Hematopoietic multipotent progenitor cell (in vitro differentiated cells): Measurements from ENCODE around the gene CD86. TPM values are rescaled to one million over a fixed set of nuclear protein-coding genes. Genes with fewer than 3 reads are reported as not detected.
"Not testable (repeated sequence)": the region's sequence is repeated elsewhere in the genome, so short reads cannot be mapped to it uniquely, and the experiment has no call there.

Experiments used
- DNase-seq, 3 donors: peaks; one replicate each; pipeline ENCODE4 v3.0.0-alpha.2; 2011 to 2015; ENCODE audit warnings: low read depth in 2 of 3, low spot score in 2 of 3
- total RNA-seq: library from RNA; depleted of rRNA; stranded (reverse); fragments of >200 nt; gene quantifications from one replicate; pipeline ENCODE4 v1.2.3, GENCODE V29; 2012

The CD86 gene, protein sequence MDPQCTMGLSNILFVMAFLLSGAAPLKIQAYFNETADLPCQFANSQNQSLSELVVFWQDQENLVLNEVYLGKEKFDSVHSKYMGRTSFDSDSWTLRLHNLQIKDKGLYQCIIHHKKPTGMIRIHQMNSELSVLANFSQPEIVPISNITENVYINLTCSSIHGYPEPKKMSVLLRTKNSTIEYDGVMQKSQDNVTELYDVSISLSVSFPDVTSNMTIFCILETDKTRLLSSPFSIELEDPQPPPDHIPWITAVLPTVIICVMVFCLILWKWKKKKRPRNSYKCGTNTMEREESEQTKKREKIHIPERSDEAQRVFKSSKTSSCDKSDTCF
- 0.27 TPM for total RNA-seq

DNA sequence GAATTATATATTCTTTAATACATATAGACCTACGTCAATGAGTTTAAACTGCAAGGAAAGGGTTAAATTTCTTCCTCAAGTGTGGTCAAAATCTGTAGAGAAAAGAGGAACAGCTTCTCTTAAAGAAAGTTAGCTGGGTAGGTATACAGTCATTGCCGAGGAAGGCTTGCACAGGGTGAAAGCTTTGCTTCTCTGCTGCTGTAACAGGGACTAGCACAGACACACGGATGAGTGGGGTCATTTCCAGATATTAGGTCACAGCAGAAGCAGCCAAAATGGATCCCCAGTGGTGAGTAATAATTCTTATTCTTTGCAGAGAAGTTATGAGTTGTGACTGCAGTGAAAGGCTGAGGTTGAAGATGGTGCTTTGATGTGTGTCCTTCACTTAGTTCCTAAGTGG lies at the start of gene CD86:
CD86 (plus strand) TSS at position 148 of the 400 bp plus-strand sequence; CDS start at position 276, 128 bp downstream.
- peak in 2 of 3 donors; percentile 26 to 64 for DNase-seq

DNA sequence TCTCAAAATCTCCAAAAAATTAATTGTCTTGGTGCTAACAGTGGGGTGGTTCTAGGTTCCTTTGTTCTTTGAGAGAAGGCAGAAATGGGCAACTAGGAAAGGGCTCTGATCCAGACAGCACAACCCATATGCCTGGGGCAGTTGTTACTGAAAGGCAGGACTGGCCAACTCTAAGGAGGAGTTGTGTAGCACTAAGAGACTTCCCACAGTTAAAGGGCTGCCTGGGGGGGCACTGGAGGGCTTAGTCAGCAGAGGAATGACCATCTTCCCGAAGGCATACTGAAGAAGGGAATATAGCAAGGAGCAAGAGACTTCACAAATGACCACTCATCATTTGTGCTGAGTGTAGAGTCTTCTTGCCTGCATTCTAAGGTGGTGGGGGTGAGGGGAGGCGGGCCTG lies 48.9 kb upstream of the CD86 start:
- DNase-seq, result no peak

DNA sequence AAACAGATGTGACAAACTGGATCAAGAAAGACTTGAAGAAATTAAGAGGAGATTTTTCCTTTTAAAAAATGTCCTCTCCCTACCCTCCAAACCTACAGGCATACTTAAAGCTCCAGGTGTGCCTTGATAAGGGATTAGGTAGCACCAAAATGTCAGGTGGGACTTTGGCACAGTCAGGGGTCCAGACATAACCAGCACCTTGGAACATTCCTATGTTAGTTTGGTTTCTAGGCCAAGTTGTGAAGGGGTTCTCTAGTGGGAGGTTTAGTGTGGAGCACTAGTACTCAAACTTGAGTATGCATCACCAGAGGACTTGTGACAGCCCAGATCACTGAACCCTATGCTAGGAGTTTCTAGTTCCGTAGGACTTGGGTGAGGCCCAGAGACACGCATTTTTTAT lies 47.0 kb upstream of the CD86 start:
- DNase-seq, result no peak

DNA sequence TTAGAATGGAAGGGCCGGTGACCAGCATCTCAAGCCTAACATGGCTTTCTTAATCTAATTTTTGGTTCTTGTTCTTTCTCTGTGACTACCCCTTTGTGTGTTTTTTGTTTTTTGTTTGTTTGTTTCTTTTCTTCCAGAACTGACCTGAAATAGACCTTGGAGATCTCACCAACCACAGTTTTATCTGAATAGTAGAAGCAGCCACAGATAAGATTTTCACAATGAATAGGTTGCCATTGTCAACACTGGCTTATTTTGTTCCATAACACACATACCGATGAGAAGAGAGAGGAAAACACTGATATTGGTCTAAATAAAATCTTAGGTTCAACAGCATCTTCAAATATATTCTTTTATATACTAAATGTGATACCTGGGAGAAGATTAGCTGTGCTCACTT lies 44.7 kb upstream of the CD86 start:
- DNase-seq, result no peak

DNA sequence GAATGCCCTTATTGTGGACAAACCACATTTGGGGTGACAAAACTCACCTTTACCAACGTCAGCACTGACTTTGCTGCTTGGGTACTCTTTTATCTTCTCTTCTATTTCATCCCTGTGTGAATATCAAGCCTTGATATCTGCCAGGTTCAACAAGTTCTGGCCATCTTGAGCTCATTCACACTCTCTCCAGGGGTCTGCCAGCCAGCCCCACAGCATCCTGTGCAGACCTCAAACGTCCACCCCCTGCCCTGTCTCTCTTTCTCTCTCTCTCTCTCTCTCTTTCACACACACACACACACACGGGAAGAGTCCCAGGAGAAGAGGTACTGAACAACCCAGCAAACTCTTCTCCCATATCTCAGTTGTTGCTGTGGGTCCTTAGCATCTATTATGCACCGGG lies 43.8 kb upstream of the CD86 start:
- no peak for DNase-seq

DNA sequence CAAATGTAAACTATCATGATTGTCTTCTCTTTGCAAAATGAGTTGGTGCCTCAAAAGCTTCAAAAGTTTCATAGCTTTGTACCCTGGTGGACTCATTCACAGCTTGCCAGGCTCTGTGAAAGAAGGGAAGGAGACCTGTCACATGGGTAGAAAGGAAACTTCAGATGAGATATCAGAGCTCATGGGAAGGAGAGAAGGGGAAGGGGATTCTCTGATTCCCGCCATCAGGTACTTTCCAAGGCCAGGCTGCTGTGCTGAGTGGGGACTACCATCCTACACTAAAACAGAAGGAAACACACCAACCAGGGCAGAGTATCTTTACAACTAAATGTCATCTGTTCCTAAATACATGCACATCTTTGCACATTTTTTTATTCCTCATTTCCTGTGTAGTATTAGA lies 42.3 kb upstream of the CD86 start:
- no peak for DNase-seq

DNA sequence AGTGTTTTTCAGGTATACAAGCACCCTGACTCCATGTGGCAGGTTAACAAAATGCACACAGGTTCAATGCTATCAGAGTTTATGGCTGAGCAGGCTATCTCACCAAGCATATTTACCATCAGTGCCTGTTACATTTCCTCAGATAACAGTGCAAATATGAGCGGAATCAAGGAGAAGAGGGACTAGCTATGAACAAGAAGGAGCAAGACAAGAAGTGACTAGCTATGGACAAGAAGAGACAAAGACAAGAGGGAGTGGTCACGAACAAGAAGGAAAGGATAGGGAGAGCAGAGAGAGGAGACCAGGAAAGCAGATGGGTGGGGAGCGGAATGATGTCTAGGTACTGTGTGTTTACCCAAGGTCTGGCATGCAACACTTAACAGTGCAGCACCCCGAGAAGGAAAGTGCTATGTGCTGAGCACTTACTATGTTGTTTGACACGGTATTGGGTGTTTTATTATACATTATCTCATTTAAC lies 41.7 kb upstream of the CD86 start:
- DNase-seq, result no peak

DNA sequence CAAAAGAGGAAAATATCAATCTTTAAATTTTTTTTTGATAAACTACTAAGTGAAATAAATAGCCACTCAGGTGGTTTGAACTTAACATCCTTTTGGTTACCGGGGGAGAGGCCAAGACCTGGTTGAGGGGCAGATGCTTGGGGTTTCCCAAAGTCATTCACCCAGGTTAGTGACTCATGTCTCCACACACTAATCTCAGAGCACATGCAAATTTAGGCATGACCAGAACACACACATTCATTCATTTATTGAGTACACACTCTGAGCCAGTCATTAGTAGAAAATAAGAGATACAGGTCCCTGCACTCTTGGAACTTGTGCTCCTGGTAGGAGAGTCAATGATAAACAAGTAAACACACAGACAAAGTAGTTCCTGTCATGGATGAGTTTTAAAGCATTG lies 40.4 kb upstream of the CD86 start:
- DNase-seq, result no peak

DNA sequence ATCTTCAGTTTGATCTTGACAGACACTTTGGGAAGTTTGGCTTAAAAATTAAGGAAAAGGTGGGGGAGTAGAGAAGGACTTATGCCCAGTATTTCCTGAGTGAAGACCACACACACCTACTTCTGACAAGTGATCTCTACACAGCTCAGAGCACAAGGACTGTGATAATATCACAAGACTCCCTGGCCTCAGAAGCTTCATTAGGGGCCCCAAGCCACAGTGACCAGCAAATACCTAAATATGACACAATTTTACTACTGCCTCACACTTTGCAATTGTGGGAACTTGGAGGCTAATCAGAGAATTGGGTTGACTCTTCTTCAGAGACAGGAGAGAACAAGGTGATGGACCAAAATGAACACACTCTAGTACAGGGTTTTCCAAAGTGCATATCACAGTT lies 35.7 kb upstream of the CD86 start:
- DNase-seq, result no peak

DNA sequence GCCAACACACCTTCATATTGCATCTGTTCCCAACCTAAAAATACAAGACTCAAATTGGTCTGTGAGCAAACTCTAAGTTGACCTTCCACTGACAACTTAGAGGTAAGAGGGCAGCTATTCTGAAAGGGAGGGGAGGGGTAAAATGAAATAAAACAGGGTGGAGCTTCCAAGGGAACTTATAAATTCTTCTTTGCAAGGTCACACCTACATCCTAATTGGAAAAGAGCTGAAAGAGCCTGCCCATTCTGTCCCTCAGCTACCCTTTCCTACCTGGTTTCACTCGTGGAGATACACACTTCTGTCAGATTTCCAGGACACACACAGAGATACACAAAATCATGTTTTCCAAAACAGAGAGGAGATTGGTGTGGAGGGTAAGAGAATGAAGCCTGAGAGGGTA lies 34.1 kb upstream of the CD86 start:
- DNase-seq, result no peak

DNA sequence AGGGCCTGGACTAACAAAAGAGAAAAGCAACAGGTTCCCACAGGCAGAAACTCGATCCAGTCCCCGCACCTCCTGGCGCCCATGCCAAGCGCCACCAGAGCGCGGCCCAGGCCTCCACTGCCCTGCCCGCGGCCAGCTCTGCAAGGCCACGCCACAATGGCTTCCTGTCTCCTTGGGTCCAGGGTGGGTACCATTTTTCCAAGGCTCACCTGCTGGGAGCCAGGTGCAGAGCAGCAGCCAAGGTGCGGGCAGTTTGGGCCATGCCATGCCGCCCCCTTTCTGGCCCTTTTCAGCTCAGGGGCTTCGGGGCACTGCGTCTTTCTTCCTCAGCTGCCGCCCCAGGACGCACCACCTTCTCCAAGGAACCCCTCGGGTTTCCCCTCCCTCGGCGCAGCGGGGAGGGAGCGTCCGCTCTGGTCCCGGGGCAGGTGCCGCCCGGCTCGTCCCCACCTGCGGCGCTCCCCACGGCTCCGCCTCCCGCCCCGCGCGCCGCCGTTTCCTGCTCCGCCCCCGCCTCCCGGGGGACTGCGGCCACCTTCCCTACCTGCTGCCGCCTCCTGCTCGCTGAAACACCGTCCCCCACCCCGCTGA lies 33.3 kb upstream of the CD86 start, which contains the start of gene ILDR1:
ILDR1 (minus strand) TSS at position 437 of the 591 bp plus-strand sequence; CDS start at position 267, 170 bp downstream.
- DNase-seq, result no peak

DNA sequence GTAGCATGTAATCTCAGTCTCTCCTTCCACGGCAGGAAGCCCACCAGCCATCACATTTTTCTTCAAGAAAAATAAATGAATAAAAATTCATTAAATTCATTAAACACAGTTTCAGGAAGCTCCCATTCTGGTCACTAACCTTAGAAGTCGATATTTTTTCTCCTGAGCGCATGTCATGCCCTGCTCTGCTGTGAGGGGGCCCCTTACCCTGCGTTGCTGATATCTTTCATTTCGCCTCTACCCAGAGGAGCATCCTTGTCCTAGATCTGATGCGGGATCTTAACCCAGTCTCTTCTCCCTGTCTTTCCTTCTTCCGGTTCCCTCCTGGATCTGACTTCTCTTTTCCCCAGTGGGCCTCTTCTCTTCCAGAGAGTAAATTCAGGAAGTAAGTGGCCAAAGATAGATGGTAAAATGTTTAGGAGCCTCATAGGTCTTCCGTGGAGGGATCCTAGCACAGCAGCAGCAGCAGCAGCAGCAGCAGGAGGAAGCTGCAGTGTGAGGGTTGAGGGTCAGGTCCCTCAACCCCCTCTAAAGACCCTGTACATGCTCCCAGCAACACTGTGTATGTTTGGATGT lies 31.7 kb upstream of the CD86 start:
- DNase-seq, result no peak

DNA sequence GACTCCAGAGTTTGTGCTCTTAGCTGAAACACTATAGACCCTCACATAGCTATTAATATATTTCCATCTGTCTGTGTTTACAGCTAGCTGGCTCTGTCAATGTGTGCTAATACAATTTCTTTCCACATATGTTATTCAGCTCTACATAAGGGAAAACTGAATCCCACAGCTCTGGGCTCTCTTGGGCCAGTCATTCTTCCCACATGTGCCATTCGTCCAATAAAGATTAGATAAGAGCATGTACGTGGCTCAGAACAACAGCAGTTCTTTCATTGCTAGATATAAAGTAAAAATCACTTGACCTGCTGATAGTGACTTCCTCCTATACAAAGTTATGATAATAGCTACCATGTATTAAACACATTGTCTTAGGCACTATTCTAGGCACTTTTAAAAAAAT lies 30.4 kb upstream of the CD86 start:
- no peak for DNase-seq

DNA sequence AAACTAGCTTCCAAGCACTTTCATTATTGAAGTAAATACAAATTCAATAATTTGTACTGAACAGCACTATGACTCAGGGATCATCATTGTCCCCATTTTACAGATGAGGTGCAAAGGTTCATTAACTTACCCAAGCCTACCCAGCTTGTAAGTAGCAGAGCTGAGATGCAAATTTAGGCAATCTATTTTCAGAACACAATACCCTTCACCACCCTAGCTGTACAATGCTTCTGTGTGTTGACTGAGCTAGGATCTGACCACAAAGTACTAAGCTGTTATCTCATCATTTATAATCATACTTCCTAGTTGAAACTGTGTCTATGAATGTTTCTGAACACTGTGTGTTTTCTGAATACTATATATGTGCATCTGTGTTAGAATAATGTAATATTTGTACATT lies 29.9 kb upstream of the CD86 start:
- no peak for DNase-seq

DNA sequence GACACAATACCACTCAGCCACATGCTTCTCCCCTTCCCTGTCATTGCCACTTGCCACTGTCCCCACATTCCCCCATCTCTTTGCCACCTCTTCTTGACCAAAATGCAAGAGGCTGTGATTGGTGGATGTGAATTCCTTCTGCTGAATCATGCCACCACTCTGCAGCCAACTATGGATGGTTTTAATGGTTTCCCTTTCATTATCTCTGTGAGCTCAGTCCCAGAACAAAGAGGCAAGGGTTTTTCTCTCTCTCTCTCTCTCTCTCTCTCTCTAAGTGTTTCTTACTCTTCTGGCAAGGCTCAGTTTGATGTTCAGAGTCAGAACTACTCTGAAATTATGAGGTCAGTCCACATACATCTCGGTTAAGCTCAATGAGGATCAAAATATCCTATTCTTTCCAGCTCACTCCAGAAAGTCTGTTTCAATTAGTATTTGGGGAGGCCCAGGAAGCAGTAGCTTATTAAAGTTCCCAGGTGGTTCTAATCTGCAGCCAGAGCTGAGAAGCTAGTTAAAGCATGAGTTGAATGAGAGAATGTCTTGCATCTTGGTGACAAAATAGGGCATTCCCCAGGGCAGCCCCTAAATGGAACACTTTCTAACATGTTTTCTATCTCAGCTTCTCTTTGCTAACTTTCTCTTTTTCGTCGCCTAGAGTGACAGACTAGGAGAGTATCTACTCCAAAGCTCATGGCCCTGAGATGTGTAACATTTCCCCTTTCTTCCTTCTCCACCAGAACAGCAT lies 24.6 kb upstream of the CD86 start:
- peak in 1 of 3 donors; percentile 70 for DNase-seq

DNA sequence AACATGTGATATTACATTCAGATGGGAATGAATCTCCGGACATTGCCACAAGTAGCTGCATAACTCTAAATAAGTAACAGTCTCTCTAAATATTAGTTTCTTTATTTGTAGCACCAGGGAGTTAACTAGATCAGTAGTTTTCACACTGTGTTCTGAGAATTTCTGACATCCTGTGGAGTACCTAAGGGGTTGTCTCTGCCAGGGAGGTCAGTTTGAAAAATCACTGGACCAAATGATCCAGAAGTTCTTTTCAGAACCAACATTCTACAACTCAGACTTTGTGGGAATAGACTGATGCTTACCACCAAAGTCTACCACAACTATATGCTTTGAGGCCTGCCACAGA lies 24.1 kb upstream of the CD86 start:
- DNase-seq, result no peak

DNA sequence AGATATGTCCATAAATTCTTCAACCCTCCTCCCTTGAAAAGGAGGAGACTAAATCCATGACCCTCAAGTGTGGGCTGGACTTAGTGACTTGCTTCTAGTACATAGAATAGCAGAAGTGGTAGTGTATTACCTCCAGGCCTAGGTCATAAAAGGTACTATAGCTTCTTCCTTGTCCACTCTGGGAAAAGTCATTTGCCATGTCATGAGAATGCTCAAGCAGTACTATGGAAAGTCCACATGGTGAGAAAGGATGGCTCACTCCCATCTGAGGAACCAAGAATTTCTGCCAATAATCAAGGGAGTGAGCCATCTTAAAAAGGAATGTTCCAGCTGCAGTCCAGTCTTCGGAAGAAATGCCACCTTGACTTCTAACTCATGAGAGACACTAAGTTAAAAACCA lies 22.6 kb upstream of the CD86 start:
- no peak for DNase-seq

DNA sequence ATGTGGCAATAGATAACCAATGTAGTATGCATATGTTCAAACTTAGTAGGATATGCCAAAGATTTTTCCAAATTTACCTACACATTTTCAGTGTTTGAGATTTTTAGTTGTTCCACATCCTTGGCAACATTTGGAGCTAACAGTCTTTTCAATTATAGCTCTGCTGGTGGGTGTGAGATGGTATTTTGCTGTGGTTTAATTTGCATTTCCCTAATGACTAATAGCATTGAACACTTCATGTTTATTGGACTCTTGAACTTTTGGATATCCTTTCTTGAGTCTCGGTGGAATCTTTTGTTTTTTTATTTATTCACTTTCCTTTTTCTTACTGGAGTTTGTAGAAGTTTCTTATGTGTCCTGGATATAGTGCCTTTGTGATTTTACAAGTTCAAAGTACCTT lies 22.1 kb upstream of the CD86 start:
- DNase-seq, result no peak

DNA sequence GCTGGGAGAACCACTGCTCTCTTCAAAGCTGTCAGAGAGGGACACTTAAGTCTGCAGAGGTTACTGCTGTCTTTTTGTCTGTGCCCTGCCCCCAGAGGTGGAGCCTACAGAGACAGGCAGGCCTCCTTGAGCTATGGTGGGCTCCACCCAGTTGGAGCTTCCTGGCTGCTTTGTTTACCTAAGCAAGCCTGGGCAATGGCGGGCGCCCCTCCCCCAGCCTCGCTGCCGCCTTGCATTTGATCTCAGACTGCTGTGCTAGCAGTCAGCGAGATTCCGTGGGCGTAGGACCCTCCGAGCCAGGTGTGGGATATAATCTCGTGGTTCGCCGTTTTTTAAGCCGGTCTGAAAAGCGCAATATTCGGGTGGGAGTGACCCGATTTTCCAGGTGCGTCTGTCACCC lies 7.9 kb upstream of the CD86 start:
- DNase-seq, result not testable (repeated sequence)

DNA sequence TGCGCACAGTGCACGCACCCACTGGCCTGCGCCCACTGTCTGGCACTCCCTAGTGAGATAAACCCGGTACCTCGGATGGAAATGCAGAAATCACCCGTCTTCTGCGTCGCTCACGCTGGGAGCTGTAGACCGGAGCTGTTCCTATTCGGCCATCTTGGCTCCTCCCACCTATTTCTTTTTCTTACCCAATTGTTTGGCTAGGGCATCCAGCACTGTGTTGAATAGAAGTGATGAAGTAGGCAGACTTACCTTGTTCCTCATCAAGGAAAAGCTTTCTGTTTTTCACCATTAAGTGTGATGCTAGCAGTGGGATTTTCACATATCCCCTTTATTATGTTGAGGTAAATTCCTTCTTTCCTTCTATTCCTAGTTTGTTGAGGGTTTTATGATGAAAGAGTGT lies 7.4 kb upstream of the CD86 start:
- DNase-seq, result not testable (repeated sequence)

DNA sequence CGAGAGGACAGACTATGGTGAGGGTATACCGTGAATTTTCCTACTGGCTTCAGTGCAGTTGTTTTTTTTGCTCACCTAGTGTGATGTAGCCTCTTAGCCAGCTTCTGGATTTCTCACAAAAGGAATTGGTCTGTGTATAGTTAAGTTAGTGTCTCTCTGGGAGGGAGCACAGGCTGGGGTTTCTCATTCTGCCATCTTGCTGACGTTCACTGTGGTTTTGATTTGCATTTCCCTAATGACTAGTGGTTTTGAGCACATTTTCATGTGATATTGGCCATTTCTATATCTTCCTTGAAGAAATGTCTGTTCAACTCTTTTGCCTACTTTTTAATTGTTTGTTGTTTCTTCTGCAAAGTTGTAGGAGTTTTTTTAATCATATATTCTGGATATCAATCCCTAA lies 2.2 kb upstream of the CD86 start:
- DNase-seq, result no peak
